NCI-H187 treated with DMSO at 0.1 percent for 48 hours (cell line): ENCODE data around the gene LRP3.

Source experiments
- DNase-seq: peaks from one replicate; lab custom pipeline; 2025; lab: John Stamatoyannopoulos, UW

LRP3 gene

GRCh38 chr19:33238481-33239149 is 44.5 kb downstream of the LRP3 start:
- DNase-seq = no peak

- DNase-seq = no peak
Measured at GRCh38 chr19:33239223-33239975, 45.3 kb downstream of the LRP3 start.

GRCh38 chr19:33240181-33240771 is 46.1 kb downstream of the LRP3 start:
- no peak for DNase-seq

DNA sequence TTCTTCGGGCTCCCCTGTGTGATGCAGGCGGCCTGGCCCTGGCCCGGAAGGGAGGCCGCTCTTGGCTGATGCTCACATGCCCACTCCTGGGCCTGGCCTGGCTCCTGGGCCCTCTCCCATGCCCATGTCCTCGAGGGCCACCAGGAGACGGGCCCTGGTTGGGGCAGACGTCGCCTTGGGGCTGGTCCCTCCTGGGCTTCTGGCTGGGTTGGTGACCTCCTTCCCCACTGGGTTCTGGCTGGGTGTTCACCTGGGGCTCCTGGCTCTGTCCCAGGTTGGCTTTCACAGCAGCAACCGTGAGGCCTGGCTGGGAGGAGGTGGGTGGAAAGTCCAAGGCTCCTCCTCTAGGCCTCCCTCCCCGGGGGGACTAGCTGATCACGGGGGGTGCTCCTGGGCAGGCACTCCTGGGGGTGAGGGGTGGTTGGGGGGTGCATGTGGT is 47.0 kb downstream of the LRP3 start:
- no peak for DNase-seq

- DNase-seq = no peak
Measured at GRCh38 chr19:33241530-33242101, 47.5 kb downstream of the LRP3 start.

DNA sequence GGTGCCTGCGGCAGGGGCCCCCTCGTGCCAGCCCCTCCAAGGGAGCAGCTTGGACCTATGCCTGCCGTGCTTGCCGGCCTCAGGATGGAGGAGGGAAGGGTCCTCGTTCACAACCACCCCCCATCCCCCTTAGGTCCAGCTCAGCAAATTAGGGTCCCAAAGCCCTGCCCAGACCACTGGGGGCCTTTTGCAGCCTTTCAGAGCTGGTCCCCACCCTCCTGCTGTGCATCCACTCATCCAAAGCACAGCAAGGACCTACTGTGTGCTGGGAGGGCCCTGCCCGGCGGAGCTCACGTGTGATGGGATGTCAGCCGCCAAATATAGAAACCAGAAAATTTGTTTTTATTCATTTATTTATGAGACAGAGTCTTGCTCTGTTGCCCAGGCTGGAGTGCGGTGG is 48.0 kb downstream of the LRP3 start:
- DNase-seq = no peak

GRCh38 chr19:33242911-33243310 is 48.8 kb downstream of the LRP3 start:
- DNase-seq = no peak

DNA sequence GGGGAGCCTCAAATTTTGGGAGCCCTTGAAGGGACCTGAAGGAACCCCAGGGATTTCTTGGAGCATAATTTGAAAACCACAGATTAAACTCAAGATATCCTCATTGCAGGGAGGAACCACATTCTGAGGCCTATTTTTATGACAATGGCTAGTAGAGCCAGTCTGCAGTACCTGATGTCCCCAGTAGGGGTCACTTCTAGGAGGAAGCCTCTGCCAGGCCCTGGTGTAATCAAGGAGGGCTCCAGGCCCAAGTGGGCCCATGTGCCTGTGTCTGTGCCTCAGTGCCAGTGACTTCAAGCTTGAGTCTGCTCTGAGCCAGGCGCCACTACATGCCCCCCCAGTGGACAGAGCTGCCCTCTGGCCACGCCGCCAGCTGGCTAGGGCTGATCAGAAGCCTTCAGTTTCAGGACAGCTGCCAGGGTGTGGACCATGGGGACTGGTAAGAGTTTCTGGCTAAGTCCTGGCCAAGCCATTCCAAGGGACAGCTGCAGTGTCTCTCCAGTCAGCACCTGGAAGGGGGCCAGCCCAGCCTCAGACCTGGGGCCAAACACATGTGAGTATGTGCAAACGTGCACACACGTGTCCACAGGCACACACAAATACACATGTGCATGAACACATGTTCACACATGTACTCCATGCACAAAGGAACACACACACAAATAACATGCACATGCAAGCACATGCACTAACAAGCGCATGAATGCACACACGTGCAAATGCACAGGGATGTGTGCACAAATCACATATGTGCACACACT is 52.0 kb downstream of the LRP3 start:
- DNase-seq = no peak

- no peak for DNase-seq
Measured at GRCh38 chr19:33246709-33247440, 52.7 kb downstream of the LRP3 start.

- no peak for DNase-seq
Measured at GRCh38 chr19:33247441-33247819, 53.3 kb downstream of the LRP3 start.

- no peak for DNase-seq
Measured at GRCh38 chr19:33248104-33248503, 54.0 kb downstream of the LRP3 start.

DNA sequence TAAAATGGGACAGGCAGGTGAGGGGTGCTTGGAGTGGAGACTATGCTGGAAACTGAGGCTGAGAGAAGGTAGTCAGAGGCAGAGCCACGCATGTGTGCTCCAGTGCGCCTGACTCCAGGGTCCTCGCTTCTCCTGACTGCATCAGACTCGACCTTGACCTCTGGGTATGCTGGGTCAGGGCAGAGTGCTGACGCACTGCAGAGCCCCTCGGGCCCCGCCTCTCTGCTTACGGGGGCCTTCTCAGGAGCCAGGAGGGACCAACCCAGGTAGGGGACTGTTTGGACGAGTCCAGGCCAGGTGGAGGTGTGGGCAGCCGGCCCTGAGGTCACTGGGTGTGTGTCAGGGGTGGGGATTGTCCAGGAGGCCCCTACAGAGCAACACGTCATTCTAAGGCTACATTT is 54.4 kb downstream of the LRP3 start:
- no peak for DNase-seq

- no peak for DNase-seq
Measured at GRCh38 chr19:33248954-33249613, 55.0 kb downstream of the LRP3 start.

GRCh38 chr19:33249740-33250366 is 55.7 kb downstream of the LRP3 start:
- no peak for DNase-seq

DNA sequence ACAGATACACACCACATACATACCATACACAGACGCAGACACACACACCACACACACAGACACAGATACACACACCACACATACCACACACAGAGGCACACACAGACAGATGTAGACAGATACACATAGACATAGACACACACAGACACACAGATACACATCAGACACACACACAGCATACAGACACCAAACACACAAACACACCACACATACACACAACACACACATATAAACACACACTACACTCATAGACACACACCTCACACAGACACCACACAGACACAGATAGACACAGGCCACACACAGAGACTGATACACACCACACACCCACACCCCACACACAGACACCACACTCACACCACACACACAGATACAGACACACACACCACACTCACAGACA is 56.4 kb downstream of the LRP3 start:
- DNase-seq = no peak

- DNase-seq = no peak
Measured at GRCh38 chr19:33251076-33251475, 56.9 kb downstream of the LRP3 start.

- no peak for DNase-seq
Measured at GRCh38 chr19:33251526-33252090, 57.5 kb downstream of the LRP3 start.

DNA sequence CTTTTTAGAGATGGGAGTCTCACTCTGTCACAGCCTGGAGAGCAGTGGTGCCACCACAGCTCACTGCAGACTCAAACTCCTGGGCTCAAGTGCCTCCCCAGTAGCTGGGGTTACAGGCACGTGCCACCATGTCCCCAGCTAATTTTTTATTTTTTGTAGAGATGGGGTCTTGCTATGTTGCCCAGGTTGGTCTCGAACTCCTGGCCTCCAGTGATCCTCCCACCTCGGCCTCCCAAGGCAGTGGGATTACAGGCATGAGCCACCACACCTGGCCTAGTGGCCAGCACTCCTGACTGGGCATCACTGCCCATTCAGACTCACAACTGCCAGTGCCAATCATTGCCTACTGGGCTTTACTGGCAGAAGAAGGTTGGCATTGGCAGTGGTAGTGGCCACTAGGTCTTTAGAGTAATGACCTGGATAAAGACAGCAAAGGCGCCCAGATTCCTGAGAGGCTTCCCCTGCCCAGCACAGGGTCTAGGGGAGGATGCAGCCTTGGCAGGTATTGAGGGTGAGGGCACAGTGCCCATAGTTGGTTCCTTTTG is 58.4 kb downstream of the LRP3 start:
- no peak for DNase-seq

DNA sequence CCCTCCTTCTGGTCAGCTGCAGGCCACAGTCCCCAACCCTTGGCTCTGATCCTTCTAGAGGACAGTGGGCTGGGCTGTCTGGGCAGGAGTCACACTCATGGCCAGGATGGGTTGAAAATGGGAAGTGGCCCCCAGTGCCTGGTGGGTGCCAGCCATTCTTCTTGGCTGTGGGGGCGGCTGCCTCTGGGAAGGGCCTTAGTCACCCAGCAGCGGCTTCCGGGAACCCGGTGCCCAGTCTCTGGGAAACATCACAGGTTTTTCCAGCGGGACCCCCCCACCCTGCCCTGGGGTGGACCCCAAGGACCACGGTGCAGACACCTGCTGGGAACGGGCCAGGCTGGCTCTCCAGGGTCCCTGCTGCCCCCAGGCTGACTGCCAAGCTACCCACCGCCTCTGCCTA is 58.8 kb downstream of the LRP3 start:
- DNase-seq = no peak
